Liver (tissue), 3 donors: ENCODE measurements around the gene STK40.

Source experiments
- JUND ChIP-seq, 2 donors: IDR thresholded peaks; 2 replicates each; pipeline ENCODE4 v1.6.1; 2016; ENCODE audit warnings: antibody characterized with exemption in 2 of 2
- TF ChIP-seq, protein P1 (sequence below): fragments of 150-350 bp; IDR thresholded peaks from 2 replicates; pipeline ENCODE4 v1.5.1; 2017; ENCODE audit warnings: improper control_type of control experiment, low read depth, low read length; ENCODE audit not compliant: missing input control
- TF ChIP-seq, protein P2 (sequence below): IDR thresholded peaks from 2 replicates; pipeline ENCODE4 v1.6.1; 2016; ENCODE audit warnings: antibody characterized with exemption, mild to moderate bottlenecking
- TF ChIP-seq, protein P3 (sequence below): IDR thresholded peaks from 2 replicates; pipeline ENCODE4 v1.6.1; 2016; ENCODE audit warnings: antibody characterized with exemption
- TF ChIP-seq, protein P4 (sequence below): IDR thresholded peaks from 2 replicates; pipeline ENCODE4 v1.6.1; 2016; ENCODE audit warnings: antibody characterized with exemption
- donor health status: healthy.
- donor health status: healthy.

DNA sequence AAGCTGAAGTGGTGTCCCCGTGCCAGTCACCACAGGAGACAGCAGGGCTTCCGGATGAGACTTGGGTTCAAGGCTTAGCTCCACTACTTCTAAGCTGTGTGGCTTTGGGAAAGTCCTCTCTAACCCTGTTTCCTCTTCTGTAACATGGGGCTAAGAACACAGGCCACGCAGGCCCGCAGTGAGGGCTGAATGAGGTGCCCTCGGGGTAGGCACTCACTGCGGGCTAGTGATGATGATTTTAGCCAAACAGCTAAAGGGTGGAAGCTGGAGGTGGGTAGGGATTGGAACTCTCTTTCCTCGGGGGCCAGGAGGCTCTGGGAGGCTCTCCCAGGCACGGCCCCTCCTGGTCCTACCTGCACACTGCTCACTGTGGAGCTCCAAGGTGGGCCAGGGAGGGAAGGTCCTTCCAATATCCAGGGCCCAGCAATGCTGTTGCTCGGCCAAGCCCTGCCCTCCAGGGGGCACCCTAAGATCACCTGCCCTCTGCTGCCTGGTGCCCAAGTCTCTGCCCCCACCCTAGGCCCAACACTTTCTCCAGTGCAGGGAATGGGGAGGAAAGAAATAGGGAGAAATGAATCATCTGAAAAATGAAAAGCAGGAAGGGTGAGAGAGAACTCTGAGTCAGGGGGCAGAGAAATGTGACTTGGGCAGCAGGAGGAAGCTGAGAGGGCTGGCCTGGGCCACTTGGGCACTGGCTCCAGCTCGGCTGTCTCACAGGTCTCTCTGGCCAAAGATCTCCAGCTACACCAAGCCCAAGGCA is 43.1 kb downstream of the STK40 start:
- TF ChIP-seq, protein P1, sequence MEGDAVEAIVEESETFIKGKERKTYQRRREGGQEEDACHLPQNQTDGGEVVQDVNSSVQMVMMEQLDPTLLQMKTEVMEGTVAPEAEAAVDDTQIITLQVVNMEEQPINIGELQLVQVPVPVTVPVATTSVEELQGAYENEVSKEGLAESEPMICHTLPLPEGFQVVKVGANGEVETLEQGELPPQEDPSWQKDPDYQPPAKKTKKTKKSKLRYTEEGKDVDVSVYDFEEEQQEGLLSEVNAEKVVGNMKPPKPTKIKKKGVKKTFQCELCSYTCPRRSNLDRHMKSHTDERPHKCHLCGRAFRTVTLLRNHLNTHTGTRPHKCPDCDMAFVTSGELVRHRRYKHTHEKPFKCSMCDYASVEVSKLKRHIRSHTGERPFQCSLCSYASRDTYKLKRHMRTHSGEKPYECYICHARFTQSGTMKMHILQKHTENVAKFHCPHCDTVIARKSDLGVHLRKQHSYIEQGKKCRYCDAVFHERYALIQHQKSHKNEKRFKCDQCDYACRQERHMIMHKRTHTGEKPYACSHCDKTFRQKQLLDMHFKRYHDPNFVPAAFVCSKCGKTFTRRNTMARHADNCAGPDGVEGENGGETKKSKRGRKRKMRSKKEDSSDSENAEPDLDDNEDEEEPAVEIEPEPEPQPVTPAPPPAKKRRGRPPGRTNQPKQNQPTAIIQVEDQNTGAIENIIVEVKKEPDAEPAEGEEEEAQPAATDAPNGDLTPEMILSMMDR, result peak; percentile 57
- TF ChIP-seq, protein P2, sequence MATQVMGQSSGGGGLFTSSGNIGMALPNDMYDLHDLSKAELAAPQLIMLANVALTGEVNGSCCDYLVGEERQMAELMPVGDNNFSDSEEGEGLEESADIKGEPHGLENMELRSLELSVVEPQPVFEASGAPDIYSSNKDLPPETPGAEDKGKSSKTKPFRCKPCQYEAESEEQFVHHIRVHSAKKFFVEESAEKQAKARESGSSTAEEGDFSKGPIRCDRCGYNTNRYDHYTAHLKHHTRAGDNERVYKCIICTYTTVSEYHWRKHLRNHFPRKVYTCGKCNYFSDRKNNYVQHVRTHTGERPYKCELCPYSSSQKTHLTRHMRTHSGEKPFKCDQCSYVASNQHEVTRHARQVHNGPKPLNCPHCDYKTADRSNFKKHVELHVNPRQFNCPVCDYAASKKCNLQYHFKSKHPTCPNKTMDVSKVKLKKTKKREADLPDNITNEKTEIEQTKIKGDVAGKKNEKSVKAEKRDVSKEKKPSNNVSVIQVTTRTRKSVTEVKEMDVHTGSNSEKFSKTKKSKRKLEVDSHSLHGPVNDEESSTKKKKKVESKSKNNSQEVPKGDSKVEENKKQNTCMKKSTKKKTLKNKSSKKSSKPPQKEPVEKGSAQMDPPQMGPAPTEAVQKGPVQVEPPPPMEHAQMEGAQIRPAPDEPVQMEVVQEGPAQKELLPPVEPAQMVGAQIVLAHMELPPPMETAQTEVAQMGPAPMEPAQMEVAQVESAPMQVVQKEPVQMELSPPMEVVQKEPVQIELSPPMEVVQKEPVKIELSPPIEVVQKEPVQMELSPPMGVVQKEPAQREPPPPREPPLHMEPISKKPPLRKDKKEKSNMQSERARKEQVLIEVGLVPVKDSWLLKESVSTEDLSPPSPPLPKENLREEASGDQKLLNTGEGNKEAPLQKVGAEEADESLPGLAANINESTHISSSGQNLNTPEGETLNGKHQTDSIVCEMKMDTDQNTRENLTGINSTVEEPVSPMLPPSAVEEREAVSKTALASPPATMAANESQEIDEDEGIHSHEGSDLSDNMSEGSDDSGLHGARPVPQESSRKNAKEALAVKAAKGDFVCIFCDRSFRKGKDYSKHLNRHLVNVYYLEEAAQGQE, result no peak
- no peak for TF ChIP-seq JUND (IDR thresholded peaks at IDR 0.05)
- TF ChIP-seq, protein P3, sequence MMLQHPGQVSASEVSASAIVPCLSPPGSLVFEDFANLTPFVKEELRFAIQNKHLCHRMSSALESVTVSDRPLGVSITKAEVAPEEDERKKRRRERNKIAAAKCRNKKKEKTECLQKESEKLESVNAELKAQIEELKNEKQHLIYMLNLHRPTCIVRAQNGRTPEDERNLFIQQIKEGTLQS, result no peak
- TF ChIP-seq, protein P4, sequence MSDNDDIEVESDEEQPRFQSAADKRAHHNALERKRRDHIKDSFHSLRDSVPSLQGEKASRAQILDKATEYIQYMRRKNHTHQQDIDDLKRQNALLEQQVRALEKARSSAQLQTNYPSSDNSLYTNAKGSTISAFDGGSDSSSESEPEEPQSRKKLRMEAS, result no peak
